Mucosa of rectum (tissue), 2 donors: ENCODE results near the gene TMPRSS4.

Experiments
- H3K27ac ChIP-seq, 2 donors: one replicate each; pipeline ENCODE4 v1.7.0; 2013; ENCODE audit warnings: inconsistent platforms in 2 of 2, low read depth in 2 of 2, low read length in 2 of 2
- H3K27me3 ChIP-seq, 2 donors: one replicate each; pipeline ENCODE4 v1.7.0; 2013; ENCODE audit warnings: low read length in 2 of 2; ENCODE audit not compliant: control insufficient read depth in 2 of 2, insufficient read depth in 2 of 2
- H3K36me3 ChIP-seq, 2 donors: one replicate each; pipeline ENCODE4 v1.7.0; 2013; ENCODE audit warnings: low read length in 2 of 2; ENCODE audit not compliant: control insufficient read depth in 2 of 2, insufficient read depth in 2 of 2
- H3K4me1 ChIP-seq, 2 donors: one replicate each; pipeline ENCODE4 v1.7.0; 2013; ENCODE audit warnings: low read length in 2 of 2, mild to moderate bottlenecking in 1 of 2; ENCODE audit not compliant: control insufficient read depth in 2 of 2, insufficient read depth in 2 of 2
- H3K4me3 ChIP-seq, 2 donors: one replicate each; pipeline ENCODE4 v1.7.0; 2013; ENCODE audit warnings: low read length in 2 of 2
- H3K9ac ChIP-seq, 2 donors: one replicate each; pipeline ENCODE4 v1.7.0; 2013; ENCODE audit warnings: low read length in 2 of 2, low read depth in 1 of 2, mild to moderate bottlenecking in 1 of 2
- H3K9me3 ChIP-seq, 2 donors: one replicate each; pipeline ENCODE4 v1.7.0; 2013; ENCODE audit warnings: low read length in 2 of 2; ENCODE audit not compliant: control insufficient read depth in 2 of 2
- donor health status: healthy.
- donor health status: Normal muscosa, but diverticular disease.

The TMPRSS4 gene

DNA sequence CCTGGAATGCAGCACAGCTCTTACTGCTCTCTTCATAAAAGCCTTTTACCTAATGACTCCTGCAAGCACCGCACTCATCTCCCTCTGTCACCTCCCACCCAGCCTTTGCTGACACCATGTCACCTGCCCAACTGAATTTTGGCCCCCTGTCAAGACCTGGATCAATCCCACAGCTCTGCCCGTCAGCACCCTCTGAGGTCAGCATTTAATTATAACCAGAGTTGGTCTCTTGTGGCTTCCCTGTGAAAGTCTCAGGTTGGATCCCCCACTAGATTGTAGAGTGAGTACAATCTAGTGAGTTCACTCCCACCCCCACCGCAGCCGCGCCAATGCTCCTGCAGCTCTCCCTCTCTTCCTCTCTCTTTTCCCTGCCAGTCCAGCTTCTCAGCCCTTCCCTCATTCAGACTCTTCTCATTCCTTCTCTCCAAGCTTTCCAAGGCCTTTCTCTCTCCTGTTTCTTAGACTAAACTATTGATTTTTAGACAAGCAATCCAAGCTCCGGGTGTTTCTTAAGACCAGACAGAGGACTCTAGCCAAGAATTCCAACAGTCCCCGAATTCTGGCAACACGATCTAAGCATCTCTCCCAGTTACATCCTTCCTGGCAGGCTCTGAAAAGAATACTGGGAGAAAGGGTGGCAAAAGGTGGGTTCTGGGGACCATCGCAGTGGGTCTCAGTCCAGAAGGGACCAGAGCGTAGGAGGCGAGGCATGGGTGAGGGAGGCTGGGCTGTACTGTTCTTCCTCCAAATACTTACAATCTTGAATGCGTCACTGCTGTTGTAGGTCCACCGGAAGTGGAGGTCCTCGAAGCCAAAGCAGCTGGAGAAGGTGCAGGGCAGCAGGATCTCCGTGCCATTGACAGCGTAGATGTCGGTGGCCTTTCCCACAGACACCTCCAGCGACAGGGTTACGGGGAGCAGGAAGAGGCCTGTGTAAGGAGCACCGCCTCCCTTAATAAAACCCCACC lies 67.7 kb downstream of the TMPRSS4 start:
- no peak overlapping the region for H3K4me3 ChIP-seq
- H3K4me1 ChIP-seq, result peaks cover 0 to 5% of the 10 kb centered on the region in 2 donors
- no peak overlapping the region for H3K27ac ChIP-seq
- peaks cover 20 to 31% of the 10 kb centered on the region in 2 donors for H3K27me3 ChIP-seq
- no peaks in the 10 kb centered on the region for H3K9me3 ChIP-seq
- H3K9ac ChIP-seq, result no peak overlapping the region
- H3K36me3 ChIP-seq, result no peaks in the 10 kb centered on the region

DNA sequence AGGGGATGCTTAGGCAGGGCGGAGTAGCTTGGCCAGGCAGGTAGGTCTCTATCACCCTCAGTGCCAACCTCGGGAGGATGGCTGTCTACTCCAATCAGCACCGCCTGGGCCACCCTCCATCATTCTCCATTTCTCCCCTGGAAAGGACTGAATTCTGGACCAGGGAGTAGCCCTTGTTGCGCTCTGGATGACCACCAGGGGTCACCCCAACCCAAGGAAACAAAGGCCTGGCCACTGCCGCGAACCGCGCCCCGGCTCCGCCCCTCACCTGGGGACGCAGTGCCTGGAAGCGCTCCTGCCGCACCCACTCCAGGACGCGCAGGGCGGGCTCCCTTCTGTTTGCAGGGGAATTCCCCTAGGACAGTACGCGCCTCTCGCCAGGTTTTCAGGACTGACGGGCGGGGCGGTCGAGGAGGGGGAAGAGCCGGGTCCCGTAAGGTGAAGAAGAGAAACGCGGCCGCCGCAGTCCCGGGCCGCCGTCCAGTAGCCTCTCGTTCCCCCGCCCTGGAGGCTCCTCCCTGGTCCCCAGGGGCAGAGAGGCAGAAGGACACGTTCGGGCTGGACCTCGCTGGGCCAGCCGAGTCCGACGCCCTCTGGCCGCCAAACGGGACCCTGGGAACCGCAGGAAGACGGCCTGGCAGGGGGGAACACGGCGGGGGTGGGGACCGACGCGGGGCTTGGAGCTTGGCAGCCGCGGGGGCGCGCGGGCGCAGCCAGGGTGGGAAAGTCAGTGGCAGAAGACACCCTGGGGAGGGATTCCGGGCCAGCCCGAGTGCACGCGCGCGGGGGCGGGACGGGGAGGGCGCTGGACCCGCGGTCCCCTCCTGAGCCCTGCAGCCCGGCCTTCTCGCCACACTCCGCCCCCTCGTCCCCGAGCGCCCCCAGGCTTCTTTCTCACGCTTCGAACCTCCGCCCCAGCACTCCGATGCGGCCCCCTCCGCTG lies 68.7 kb downstream of the TMPRSS4 start:
- H3K4me1 ChIP-seq, result peaks cover 0 to 5% of the 10 kb centered on the region in 2 donors
- H3K4me3 ChIP-seq, result peak overlapping the region; percentile 67
- no peaks in the 10 kb centered on the region for H3K36me3 ChIP-seq
- peaks cover 27 to 33% of the 10 kb centered on the region in 2 donors for H3K27me3 ChIP-seq
- peak overlapping the region in 1 of 2 donors; percentile 54 for H3K9ac ChIP-seq
- H3K27ac ChIP-seq, result no peak overlapping the region
- H3K9me3 ChIP-seq, result no peaks in the 10 kb centered on the region

DNA sequence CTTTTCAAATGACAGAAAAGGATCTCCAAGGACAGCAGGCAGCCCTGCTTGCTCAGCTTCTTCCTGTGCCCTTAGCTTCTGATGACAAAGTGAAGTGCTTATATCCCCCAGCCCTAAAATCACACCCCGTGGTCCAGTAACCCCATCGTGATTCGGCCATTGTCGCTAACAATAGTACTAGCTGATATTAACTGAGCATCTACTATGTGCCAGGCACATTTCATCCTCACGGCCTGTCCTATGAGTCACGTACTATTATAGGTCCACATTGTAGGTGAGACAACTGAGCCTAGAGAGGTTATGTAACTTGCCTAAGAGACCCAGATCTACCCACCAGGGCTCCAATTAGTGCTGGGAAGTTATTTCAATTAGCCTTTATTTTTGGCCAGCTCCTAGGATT lies 69.7 kb downstream of the TMPRSS4 start:
- peaks cover 0 to 5% of the 10 kb centered on the region in 2 donors for H3K4me1 ChIP-seq
- H3K9ac ChIP-seq, result no peak overlapping the region
- H3K27ac ChIP-seq, result no peak overlapping the region
- H3K36me3 ChIP-seq, result no peaks in the 10 kb centered on the region
- H3K4me3 ChIP-seq, result no peak overlapping the region
- no peaks in the 10 kb centered on the region for H3K9me3 ChIP-seq
- peaks cover 33 to 34% of the 10 kb centered on the region in 2 donors for H3K27me3 ChIP-seq

DNA sequence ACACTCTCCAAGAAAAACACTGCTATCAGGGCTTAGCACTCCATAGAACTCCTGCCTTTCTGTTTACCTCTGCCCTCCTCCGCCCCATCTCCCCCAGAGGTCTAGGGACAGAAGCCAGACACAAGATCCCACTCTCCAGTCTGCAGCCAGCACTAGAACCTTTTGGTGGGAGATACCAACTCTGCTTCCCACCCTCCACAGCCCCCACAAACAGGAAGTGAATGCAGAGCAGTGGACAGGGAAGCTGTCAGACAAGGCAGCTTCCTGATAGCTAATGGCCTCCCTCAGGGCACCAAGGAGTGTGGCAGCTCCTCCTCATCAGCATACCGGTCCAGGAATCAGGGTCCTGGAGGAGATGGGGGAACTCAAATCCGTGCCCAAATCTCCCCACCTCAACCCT lies 70.6 kb downstream of the TMPRSS4 start:
- no peak overlapping the region for H3K27ac ChIP-seq
- no peak overlapping the region for H3K4me3 ChIP-seq
- H3K9me3 ChIP-seq, result no peaks in the 10 kb centered on the region
- H3K27me3 ChIP-seq, result peaks cover 41% of the 10 kb centered on the region in 2 donors
- no peaks in the 10 kb centered on the region for H3K36me3 ChIP-seq
- H3K4me1 ChIP-seq, result peaks cover 0 to 11% of the 10 kb centered on the region in 2 donors
- no peak overlapping the region for H3K9ac ChIP-seq

DNA sequence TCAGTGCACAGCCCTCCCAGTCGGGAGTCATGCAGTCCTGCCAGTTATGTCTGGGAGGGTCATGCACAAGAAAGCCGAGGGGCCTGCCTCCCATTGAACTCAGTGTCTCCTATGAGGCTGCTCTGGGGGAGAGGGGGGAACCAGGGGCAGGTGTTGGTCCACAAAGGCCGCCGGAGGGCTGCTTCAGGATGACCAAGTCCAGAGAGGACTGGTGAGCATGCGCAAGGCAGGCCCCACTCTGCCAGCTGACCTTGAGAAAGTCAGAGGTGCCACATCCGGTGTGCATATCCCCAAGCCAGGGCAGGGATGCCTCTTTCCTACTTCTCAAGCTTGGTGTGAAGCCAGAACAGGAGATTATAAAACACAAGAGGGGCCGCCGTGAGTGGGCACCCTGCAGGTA lies 71.4 kb downstream of the TMPRSS4 start:
- Histone ChIP-seq H3K9me3 (no peaks in the 10 kb centered on the region), H3K9ac (no peak overlapping the region), H3K27ac (no peak overlapping the region), H3K27me3 (peaks cover 36 to 43% of the 10 kb centered on the region in 2 donors), H3K4me1 (peaks cover 3 to 11% of the 10 kb centered on the region in 2 donors), H3K36me3 (no peaks in the 10 kb centered on the region), H3K4me3 (no peak overlapping the region)

DNA sequence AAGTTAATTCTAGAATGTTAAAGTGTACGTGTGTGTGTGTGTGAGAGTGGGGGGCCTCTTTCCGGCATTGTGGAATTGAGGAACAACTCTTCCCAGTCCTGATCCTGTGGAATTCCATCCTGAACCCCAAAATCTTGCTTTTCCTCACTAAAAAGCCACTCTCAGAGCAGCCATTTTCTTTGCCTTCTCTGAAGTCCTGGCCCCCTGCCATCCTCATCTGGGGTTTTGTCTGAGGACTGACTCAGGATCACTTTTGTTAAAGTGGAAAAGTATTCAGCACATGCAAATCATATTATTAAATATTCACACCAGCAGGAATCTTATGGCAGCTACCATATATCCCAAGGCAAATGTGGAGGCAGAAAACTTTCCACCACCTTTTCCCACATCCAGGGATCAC lies 72.0 kb downstream of the TMPRSS4 start:
- H3K36me3 ChIP-seq, result no peaks in the 10 kb centered on the region
- H3K4me1 ChIP-seq, result peaks cover 3 to 11% of the 10 kb centered on the region in 2 donors
- no peak overlapping the region for H3K4me3 ChIP-seq
- no peaks in the 10 kb centered on the region for H3K9me3 ChIP-seq
- peaks cover 41 to 43% of the 10 kb centered on the region in 2 donors for H3K27me3 ChIP-seq
- no peak overlapping the region for H3K27ac ChIP-seq
- H3K9ac ChIP-seq, result no peak overlapping the region

DNA sequence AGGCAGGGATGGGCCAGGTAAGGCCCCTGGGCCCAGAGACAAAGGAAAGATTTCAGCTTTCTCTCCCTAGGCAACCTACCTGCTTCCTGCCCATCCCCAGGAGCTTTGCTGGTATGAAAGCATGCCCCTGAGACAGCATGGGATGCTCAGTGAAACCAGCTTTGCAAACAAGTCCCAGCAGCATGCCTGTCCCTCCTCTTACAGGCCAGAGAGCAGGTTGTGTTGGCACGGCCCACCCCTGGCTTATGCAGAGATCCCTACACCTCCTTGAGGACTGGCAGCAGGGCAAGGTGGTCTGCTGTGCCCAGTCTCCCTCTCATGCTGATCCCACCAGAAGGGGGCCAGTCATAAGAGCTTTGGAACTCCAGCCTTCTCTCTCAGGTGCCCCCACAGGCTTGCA lies 72.6 kb downstream of the TMPRSS4 start:
- H3K9ac ChIP-seq, result no peak overlapping the region
- H3K4me3 ChIP-seq, result no peak overlapping the region
- H3K9me3 ChIP-seq, result no peaks in the 10 kb centered on the region
- peaks cover 45 to 47% of the 10 kb centered on the region in 2 donors for H3K27me3 ChIP-seq
- no peak overlapping the region for H3K27ac ChIP-seq
- H3K4me1 ChIP-seq, result peaks cover 3 to 11% of the 10 kb centered on the region in 2 donors
- H3K36me3 ChIP-seq, result no peaks in the 10 kb centered on the region

DNA sequence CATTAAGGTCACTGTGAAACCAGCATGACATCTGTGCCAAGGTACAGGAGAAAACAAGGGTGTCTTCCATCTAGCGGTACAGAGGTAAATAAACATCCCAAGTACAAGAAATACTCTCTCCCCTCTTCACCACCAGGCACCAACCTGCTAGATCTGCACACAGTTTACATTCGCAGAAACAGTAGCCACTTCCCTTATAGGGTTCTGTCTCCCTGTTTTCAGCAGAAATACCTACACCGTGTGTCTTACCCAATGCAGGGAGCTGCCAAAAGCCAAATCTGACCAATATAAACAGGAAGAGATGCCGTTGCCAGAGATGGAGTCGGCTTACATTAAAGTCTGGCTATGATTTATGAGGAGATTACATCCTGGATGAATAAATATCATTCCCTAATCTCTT lies 74.6 kb downstream of the TMPRSS4 start:
- H3K9me3 ChIP-seq, result no peaks in the 10 kb centered on the region
- H3K27ac ChIP-seq, result no peak overlapping the region
- H3K27me3 ChIP-seq, result peaks cover 59 to 61% of the 10 kb centered on the region in 2 donors
- peaks cover 3 to 6% of the 10 kb centered on the region in 2 donors for H3K4me1 ChIP-seq
- no peak overlapping the region for H3K4me3 ChIP-seq
- H3K36me3 ChIP-seq, result no peaks in the 10 kb centered on the region
- H3K9ac ChIP-seq, result no peak overlapping the region

DNA sequence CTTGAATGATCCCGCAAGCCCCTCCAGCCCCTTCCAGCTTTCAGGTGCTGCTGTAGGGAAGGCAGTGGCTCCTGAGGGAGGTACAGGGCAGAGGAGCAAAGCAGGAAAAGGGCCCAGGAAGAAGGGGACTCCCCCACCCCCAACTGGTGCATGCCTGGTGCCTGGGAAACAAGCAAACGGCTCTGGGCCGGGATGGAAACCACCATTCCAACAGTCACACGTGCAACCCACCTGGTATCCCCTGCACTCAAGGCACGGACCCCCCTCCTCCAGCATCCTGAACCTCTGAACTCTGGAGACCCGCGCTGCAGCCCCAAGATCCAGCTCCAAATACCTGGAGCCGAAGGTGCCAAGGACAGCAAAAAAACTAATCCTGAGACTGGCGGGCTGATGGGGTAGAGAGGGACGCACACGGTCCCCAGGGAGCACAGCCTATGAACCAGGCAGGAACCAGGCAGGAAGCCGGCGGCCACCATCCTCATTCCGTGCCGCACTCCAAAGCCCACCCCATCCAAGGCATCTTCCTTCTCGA lies 75.2 kb downstream of the TMPRSS4 start:
- Histone ChIP-seq H3K36me3 (no peaks in the 10 kb centered on the region), H3K4me3 (peak overlapping the region; percentile 54 to 55), H3K4me1 (peaks cover 5 to 6% of the 10 kb centered on the region in 2 donors), H3K9ac (peak overlapping the region in 1 of 2 donors; percentile 23), H3K9me3 (no peaks in the 10 kb centered on the region), H3K27me3 (peaks cover 62 to 65% of the 10 kb centered on the region in 2 donors), H3K27ac (no peak overlapping the region)
